ENCODE measurements around the gene CBY1.
"Not testable (repeated sequence)": the region's sequence is repeated elsewhere in the genome, so short reads cannot be mapped to it uniquely, and the experiment has no call there.

Gene CBY1

DNA sequence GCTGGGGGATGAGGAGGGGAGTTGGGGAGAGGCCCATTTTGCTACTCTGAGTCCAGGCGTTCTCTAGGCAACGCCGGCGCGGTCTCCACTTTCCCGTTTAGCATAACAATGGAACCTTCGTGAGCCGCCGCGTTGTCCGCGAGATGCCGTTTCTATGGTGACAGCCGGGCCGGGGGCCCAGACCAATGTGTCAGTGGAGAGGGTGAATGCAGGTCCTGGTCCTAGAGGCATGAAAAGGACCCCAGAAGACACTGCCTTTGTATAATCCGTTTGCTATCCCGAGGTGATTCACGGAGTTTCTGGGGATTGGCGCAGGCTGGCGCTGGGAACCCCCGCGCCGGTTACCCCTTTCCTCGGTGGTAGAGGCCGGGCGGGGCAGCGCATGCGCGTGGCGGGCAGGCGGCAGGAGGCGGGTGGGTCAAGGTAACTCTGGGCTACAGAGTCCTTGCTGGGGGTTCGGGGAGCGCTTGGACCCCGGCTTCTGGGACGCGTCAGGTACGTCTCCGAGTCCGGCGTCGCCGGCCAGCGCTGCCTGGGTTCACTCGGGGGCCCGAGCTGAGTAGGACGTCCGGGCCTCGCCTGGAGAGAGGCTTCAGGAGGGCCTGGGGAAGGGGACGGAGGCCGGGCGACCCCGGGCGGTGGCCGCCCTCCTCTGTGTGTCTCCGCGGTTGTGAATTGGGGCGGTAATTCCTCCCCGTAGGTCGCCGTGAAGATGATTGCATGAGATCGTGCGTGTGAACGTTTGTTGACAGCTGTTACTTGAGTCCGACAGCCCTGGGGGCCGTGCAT lies at the start of gene CBY1, which contains the start of gene FAM227A:
TSS of gene CBY1 (plus strand) at position 383 of the 789 bp plus-strand sequence. CDS start 11,417 bp downstream, outside the sequence.
TSS of gene FAM227A (minus strand) at position 137 of the 789 bp plus-strand sequence. CDS start 6,224 bp downstream, outside the sequence.
- DNase-seq: peak; percentile 68 to 88

GRCh38 chr22:38607680-38608079 lies 48.8 kb upstream of the CBY1 start:
- no peak for DNase-seq

- DNase-seq: no peak
Observed at GRCh38 chr22:38608992-38609750, 47.3 kb upstream of the CBY1 start.

GRCh38 chr22:38610234-38610633 lies 46.2 kb upstream of the CBY1 start:
- no peak for DNase-seq

- DNase-seq: no peak
Observed at GRCh38 chr22:38611559-38611958, 44.9 kb upstream of the CBY1 start.

- no peak for DNase-seq
Observed at GRCh38 chr22:38612217-38613006, 44.0 kb upstream of the CBY1 start.

- DNase-seq: no peak
Observed at GRCh38 chr22:38613588-38613987, 42.9 kb upstream of the CBY1 start.

DNA sequence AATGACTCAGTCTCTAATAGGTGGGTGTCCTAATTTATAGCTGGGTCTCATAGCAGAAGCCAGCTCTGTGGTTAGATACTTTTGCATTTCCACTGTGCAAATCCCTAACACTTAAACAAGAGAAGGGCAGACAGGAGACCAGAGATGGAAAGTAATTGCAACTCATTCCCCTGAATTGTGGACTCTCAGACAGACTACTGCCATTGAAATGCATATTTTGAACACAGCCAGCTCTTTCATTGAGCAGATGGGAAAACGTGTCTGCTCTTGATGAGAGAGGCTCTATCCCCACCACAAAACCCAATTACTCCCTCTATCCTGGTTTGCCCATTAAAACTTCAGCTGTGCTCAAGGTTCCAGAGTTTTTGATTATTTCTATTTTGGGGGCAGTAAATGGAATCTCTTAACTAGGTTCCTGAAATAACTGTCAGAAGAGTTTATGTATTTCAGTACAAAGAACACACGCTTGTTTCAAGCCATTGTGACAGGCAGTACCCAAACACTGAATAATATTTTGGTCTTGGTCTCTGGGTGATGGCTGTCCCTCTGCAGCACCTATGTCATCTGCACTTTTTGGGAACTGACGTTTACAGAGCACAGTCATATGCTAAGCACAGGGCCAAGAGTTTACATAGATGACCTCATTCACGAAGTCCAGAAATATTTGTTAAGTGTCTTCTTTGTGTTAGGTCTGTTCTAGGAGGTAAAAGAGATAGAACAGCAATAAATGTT lies 41.9 kb upstream of the CBY1 start:
- DNase-seq: no peak

- DNase-seq: not testable (repeated sequence)
Observed at GRCh38 chr22:38615064-38615405, 41.4 kb upstream of the CBY1 start.

- no peak for DNase-seq
Observed at GRCh38 chr22:38618258-38618657, 38.2 kb upstream of the CBY1 start.

GRCh38 chr22:38618682-38619081 lies 37.8 kb upstream of the CBY1 start:
- no peak for DNase-seq

GRCh38 chr22:38623351-38623750 lies 33.1 kb upstream of the CBY1 start:
- no peak for DNase-seq

DNA sequence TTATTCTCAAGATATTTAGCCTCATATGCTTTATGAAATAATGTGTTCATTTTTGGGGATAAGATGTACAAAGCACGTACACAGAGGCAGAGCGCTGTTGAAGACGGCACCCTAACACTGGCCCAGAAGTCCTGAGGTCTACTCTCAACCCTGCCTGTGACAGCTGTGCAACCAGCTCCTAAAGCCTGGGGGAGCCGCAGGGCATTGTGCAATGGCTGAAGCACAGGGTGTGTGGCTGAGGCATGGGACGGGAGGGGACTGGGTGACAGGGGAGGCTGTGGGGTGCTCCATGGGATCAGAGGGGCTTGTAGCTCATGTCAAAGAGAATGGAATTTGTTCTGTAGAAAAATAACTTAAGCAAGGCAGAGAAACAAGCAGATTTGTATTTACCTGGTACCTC lies 28.0 kb upstream of the CBY1 start:
- DNase-seq: no peak

- DNase-seq: no peak
Observed at GRCh38 chr22:38629108-38629507, 27.3 kb upstream of the CBY1 start.

DNA sequence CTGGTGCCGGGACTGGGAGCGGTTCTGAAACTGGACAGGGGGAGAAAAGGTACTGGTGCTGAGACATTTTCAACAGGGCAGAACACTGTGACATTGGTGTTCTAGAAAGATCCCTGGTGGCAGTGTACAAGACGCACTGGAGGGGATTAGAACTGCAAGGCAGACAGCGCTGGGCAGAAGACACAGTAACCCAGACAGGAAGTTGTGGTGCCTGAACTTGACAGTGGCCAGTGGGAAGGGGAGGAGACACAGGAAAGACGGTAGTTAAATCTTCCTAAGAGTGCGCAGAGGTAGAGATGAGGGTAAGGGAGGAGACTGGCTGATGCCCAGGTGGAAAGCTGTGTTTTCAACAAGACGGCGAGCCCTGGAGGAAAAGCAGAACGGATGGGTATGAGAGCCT lies 24.7 kb upstream of the CBY1 start:
- no peak for DNase-seq

- no peak for DNase-seq
Observed at GRCh38 chr22:38632528-38632927, 23.9 kb upstream of the CBY1 start.

GRCh38 chr22:38638216-38638615 lies 18.2 kb upstream of the CBY1 start:
- no peak for DNase-seq

DNA sequence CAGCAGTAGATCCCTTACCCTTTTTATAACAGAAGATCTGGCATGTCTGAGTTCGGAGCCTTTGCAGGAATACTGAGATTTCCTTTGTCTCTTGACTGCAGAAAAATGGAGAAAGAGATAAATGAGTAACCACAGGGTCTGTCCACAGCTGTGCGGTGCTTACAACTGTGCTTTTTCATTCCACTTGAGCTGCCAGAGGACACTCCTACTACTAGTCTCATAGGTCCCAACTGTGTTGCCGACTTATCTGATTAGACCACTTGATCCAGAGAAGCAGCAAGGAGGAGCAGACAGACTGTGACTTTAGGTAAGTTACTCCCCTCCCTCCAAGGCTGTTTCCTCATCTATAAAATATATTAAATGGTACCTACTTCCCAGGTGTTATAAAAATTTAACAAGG lies 17.7 kb upstream of the CBY1 start:
- no peak for DNase-seq

GRCh38 chr22:38641476-38642040 lies 14.9 kb upstream of the CBY1 start:
- DNase-seq: no peak

DNA sequence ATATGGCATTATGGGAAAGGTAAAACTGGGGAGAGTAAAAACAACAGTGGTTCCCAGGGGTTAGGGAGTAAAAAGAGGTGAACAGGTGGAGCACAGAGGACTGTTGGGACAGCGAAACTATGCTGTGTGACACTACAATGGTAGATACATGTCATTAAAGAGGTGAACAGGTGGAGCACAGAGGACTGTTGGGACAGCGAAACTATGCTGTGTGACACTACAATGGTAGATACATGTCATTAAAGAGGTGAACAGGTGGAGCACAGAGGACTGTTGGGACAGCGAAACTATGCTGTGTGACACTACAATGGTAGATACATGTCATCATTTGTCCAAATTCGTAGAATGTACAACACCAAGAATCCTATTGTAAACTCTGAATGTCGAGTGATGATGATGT lies 12.2 kb upstream of the CBY1 start:
- DNase-seq: not testable (repeated sequence)

GRCh38 chr22:38645430-38645829 lies 11.0 kb upstream of the CBY1 start:
- DNase-seq: no peak

DNA sequence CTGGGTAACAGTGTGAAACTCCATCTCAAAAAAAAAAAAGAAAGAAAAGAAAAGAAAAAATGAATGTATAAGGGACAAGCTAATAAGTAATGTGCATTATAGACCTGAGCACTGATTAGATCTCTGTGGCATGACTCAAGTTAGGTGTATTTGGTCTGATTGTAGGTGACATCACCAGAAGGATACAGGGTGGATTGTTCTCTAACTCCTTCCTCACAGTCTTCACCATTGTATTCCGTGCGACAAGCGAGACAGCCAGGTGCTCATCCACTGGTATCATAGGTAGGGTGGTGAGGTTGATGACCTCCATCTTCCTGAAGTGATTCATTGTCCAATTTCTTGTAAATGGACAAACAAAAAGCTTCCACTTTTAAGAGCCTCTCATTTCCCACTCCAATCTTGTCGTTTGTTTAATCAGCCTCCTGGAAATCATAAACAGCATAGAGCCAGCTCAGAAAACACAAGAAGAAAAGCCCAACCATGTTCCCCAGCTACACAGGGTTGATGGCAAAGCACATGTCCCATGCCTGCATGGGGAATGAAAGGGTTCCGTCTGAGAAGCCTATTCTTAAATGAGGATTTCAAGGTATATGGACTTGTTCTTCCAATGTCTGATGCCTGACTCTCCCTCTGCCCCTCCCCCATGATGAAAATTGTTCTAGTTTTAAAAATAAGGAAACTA lies 6.5 kb upstream of the CBY1 start:
- DNase-seq: no peak

Measured in NCI-H526 (cell line).